ENCODE measurements around the gene CNOT9. TPM values are rescaled to one million over a fixed set of nuclear protein-coding genes. Genes with fewer than 3 reads are reported as not detected.

CNOT9 gene
- total and polyA plus RNA-seq, 10 of the 15 experiments (the other 5 are each of a cell fraction or from before 2014, with no cell fraction given) = 51.0 to 172 (median 98.2) TPM

GRCh38 chr2:218546012-218546411, 22.6 kb upstream of the CNOT9 start (continued):
- TF ChIP-seq USF1 (IDR thresholded peaks at IDR 0.05; ENCODE audit: borderline replicate concordance, extremely low read length, insufficient read depth, low read depth, low read length) (no peak), ZSCAN29 (IDR thresholded peaks at IDR 0.05) (no peak)

GRCh38 chr2:218547511-218547910, 21.1 kb upstream of the CNOT9 start:
- Histone ChIP-seq H3K4me1 (ENCODE audit: control insufficient read depth, insufficient read depth, low read length) (no peaks in the 10 kb centered on the region; the same call in 1 of the 2 replicates), H2AFZ (ENCODE audit: control insufficient read depth, low read depth, low read length) (no peak overlapping the region), H3K9ac (ENCODE audit: control insufficient read depth, insufficient read depth, low read length) (no peak overlapping the region), H3K27me3 (replicated peaks in 1 of 2; ENCODE audit: control insufficient read depth in 2 of 2, insufficient read depth in 2 of 2, low read length in 1 of 2) (no peaks in the 10 kb centered on the region), H3K4me2 (ENCODE audit: control insufficient read depth, insufficient read depth) (peak overlapping the region; percentile 33; the same call in 1 of the 2 replicates), H3K36me3 (ENCODE audit: control insufficient read depth in 2 of 2, insufficient read depth in 2 of 2, low read length in 1 of 2) (peaks cover 2 to 31% of the 10 kb centered on the region in 2 experiments), H3K4me3 (no peak overlapping the region), H4K20me1 (ENCODE audit: control insufficient read depth, insufficient read depth) (no peaks in the 10 kb centered on the region), H3K27ac (ENCODE audit: control insufficient read depth, insufficient read depth) (peak overlapping the region; percentile 48; the same call in 1 of the 2 replicates), H3K9me3 (replicated peaks; ENCODE audit: control insufficient read depth, insufficient read depth, low read length) (no peaks in the 10 kb centered on the region), H3K79me2 (ENCODE audit: control insufficient read depth, insufficient read depth, low read length) (no peaks in the 10 kb centered on the region)
- FAIRE-seq = peak; percentile 88
- intact Hi-C loops (cut with micrococcal nuclease; ENCODE audit: unreplicated experiment) (no loop called here), in situ Hi-C loops (cut with MboI) (no loop called here)
- POLR2A ChIA-PET = interaction anchor here (1.0 kb wide), 1 partner anchor 23 kb away, joined by 5 read pairs; no protein-coding TSS in a partner anchor
- peak; percentile 40 for ATAC-seq
- DNase-seq (ENCODE audit: low read depth, low spot score) = no peak
- TF ChIP-seq SUPT20H (IDR thresholded peaks at IDR 0.05; ENCODE audit: borderline replicate concordance, control insufficient read depth, low read depth, low read length) = no peak
- no peak for TF ChIP-seq RUNX3 (IDR thresholded peaks at IDR 0.05; ENCODE audit: low read length)
- no peak for TF ChIP-seq ELK1 (IDR thresholded peaks at IDR 0.05; ENCODE audit: low read depth, low read length)
- TF ChIP-seq CHD2 (IDR thresholded peaks at IDR 0.05; ENCODE audit: borderline replicate concordance, low read depth, low read length) = no peak
- TF ChIP-seq RAD21 (IDR thresholded peaks at IDR 0.05; ENCODE audit: insufficient read depth, low read depth, low read length) = no peak
- no peak for TF ChIP-seq RB1 (IDR thresholded peaks at IDR 0.05; ENCODE audit: borderline replicate concordance)
- TF ChIP-seq ZBED1 (IDR thresholded peaks at IDR 0.05; ENCODE audit: borderline replicate concordance) = no peak
- TF ChIP-seq HDGF (IDR thresholded peaks at IDR 0.05) = no peak
- TF ChIP-seq STAT1 (conservative IDR thresholded peaks at IDR 0.05) = no peak
- no peak for TF ChIP-seq CREM (IDR thresholded peaks at IDR 0.05; ENCODE audit: low read depth)
- no peak for TF ChIP-seq ATF2 (IDR thresholded peaks at IDR 0.05; ENCODE audit: low read length)
- no peak for TF ChIP-seq TAF1 (IDR thresholded peaks at IDR 0.05; ENCODE audit: borderline replicate concordance, low read depth, low read length)
- SMC1A ChIA-PET (ENCODE audit: uncharacterized antibody, unreplicated experiment) = interaction anchor here (0.7 to 1.6 kb wide), 3 partner anchors 14 to 60 kb away, joined by 3 to 8 read pairs (median 5); partner anchors contain the start of gene PLCD4
- RAD21 ChIA-PET (ENCODE audit: unreplicated experiment) = interaction anchor here (1.2 to 1.4 kb wide), 2 partner anchors 10 to 14 kb away, joined by 3 read pairs; no protein-coding TSS in a partner anchor
- no TSS peak for BruUV-seq (replicated peaks)
- CTCF ChIA-PET = interaction anchor here (0.7 to 1.9 kb wide), 6 partner anchors 10 to 304 kb away, joined by 3 to 6 read pairs (median 4); no protein-coding TSS in a partner anchor

Measured in GM12878 (cell line).